IPS DF 6.9 (cell line): ENCODE measurements around the gene DNAJC8.

ENCODE experiments used
- DNase-seq: peaks from one replicate; pipeline ENCODE4 v3.0.0-alpha.2; 2013; ENCODE audit warnings: low read depth, low spot score
- H3K27ac ChIP-seq: one replicate; pipeline ENCODE4 v1.5.1; 2013; ENCODE audit warnings: low read length, control low read depth
- H3K27me3 ChIP-seq: 2 replicates; pipeline ENCODE4 v1.6.1; 2013; ENCODE audit warnings: mild to moderate bottlenecking, low read length; ENCODE audit not compliant: control insufficient read depth, insufficient read depth
- H3K36me3 ChIP-seq: 2 replicates; pipeline ENCODE4 v1.6.1; 2013; ENCODE audit warnings: low read length; ENCODE audit not compliant: control insufficient read depth, insufficient read depth
- H3K4me1 ChIP-seq: 2 replicates; pipeline ENCODE4 v1.6.1; 2013; ENCODE audit warnings: low read length; ENCODE audit not compliant: control insufficient read depth, insufficient read depth
- H3K4me3 ChIP-seq: 2 replicates; pipeline ENCODE4 v1.5.1; 2013; ENCODE audit warnings: mild to moderate bottlenecking, low read length
- H3K9me3 ChIP-seq: 2 replicates; pipeline ENCODE4 v1.6.1; 2013; ENCODE audit warnings: low read length, inconsistent platforms; ENCODE audit not compliant: control insufficient read depth, insufficient read depth
- WGBS: extraction: QIAGEN DNeasy Blood & Tissue Kit; methylation state at CpG from one replicate; pipeline ENCODE4 v1.1.7; 2013; ENCODE audit warnings: mixed read lengths, missing lambda C conversion rate; ENCODE audit not compliant: insufficient read length, insufficient coverage; 5-methylcytosine and 5-hydroxymethylcytosine counted together

DNAJC8 gene

DNA sequence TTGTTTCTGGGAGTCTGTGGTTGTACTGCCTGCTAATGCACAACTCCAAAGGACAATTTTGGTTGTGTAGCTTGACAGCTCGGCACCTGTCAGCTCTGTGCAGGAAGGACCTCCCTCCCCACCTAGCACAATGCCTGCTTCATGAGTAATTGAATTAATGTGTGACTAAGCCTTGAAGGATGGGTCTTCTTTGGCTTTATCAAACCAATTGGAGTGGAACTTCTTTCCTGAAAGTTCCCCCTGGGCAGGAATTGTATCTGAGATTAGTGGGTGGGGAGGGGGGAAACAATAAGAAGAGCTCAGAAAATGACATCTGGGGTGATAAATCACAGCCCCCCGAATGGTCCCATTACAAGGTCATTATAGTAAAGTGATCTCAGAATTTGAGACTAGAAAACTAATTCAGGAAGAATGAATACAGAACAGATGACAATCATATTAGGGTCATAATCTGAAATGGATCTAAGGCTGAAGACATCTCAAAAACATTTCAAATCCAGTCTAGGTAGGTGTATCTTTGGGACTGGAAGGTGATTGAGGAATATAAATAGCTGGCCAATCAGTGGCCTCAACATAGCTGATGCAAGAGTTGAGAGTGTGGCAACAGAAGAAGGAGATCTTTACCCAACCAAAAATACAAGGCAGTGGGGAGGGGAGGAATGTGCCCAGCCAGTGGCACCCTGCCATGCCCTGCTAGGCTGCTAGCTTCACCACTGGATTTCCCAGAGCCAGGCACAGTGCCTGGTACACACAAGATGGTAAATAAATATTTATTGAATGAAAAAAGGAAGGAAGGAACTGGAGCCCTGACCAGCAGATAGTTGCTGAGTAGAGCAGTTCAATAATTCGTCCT, 16.4 kb upstream of the DNAJC8 start:
- DNase-seq = no peak
- H3K36me3 ChIP-seq = no peaks in the 10 kb centered on the region
- no peaks in the 10 kb centered on the region for H3K27me3 ChIP-seq
- peaks cover 4% of the 10 kb centered on the region; the same call in 1 of the 2 replicates for H3K4me1 ChIP-seq
- H3K4me3 ChIP-seq = no peak overlapping the region
- no peak overlapping the region for H3K27ac ChIP-seq
- no peaks in the 10 kb centered on the region for H3K9me3 ChIP-seq
- no CpG with 5 or more reads among the region's 3 CpGs for WGBS

DNA sequence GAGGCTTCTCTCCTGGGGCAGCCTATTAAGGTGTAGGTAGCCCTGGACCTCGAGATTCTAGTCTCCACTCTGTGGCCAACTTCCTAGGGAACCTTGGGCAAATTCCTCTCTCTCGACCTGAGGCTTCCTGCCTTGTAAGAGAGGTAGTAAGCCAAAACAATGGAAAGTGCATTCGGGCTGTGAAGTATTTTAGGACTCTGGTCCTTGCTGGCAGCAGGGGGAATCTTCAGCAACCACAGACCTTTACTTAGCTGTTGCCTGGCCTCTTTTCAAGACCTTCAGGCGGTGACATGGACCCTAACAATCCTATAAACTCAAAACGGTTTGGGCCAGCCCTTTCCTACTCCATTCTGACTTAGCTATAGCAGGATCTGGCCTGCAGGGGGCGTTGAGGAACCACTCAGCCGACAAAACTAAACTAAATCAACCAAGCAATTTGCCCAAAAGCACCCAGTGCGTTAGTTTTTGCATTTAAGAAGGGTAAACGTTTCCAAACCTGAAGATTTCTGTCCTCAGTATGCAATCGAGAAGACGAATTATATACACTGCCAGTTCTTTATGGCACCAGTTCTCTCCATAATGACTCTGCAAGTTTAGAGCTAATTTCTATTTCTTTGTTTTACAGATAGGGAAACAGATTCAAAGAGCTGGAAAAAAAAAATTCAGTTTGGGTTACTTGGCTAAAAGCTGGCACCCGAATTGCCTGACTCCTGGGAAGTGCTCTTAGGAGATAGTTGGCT, 15.6 kb upstream of the DNAJC8 start:
- WGBS = no CpG with 5 or more reads among the region's 12 CpGs
- DNase-seq = no peak

DNA sequence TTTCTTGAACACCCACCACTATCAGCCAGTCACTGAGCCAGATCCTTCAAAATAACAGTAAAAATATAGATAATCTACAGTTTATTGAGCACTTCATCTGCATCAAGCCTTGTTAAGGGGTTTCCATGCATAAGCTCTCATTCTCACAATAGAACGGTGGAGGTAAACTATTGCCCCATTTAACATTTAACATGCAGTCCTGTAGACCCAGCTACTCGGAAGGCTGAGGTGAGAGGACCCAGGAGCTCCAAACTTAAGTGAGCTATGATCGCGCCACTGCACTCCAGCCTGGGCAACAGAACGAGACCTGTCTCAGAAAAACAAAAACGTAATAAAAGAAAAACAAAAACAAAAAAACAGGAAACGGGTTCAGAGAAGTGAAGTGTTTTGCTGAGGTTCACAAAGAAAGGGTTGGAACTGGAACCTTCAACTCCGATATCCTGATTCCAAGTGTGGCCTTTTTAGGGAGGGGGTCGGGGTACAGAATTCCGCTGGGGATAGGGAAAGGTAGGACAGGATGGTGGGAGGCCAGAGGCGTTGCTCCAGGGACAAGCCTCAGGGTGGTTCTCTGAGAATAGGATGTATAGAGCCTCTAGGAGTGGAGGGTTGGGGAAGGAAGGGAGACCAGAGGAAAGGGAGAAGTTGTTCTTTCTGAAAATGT, 14.9 kb upstream of the DNAJC8 start:
- WGBS = no CpG with 5 or more reads among the region's 11 CpGs
- DNase-seq = no peak
- H3K4me1 ChIP-seq = peaks cover 4% of the 10 kb centered on the region; the same call in 1 of the 2 replicates
- no peaks in the 10 kb centered on the region for H3K27me3 ChIP-seq
- no peak overlapping the region for H3K4me3 ChIP-seq
- H3K27ac ChIP-seq = no peak overlapping the region
- no peaks in the 10 kb centered on the region; the same call in 1 of the 2 replicates for H3K36me3 ChIP-seq
- H3K9me3 ChIP-seq = no peaks in the 10 kb centered on the region

More for the DNA sequence above, 15.6 kb upstream of the DNAJC8 start:
- no peaks in the 10 kb centered on the region for H3K36me3 ChIP-seq
- peaks cover 4% of the 10 kb centered on the region; the same call in 1 of the 2 replicates for H3K4me1 ChIP-seq
- H3K4me3 ChIP-seq = no peak overlapping the region
- H3K9me3 ChIP-seq = no peaks in the 10 kb centered on the region
- H3K27me3 ChIP-seq = no peaks in the 10 kb centered on the region
- H3K27ac ChIP-seq = no peak overlapping the region

DNA sequence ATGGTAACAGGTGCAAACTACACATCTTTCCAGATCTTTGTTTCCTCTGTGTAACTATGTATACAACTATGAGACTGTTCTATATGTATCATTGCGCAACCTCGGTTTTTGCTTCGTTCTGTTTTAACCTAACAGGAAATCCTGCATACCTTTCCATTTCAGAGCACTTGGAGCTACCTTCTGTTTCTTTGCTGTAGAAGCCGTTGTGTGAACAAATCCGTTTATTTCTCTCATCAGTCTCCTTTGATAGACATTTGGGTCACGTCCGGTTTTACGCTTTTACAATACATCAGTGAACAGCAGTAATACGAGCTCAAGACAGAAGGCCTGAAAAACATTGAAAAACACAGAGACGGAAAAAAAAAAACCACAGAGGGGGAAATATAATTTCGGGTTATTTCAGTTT, 13.6 kb upstream of the DNAJC8 start:
- Histone ChIP-seq H3K4me3 (peak overlapping the region; percentile 44; the same call in 1 of the 2 replicates), H3K27ac (no peak overlapping the region), H3K27me3 (no peaks in the 10 kb centered on the region), H3K36me3 (no peaks in the 10 kb centered on the region; the same call in 1 of the 2 replicates), H3K4me1 (peaks cover 4% of the 10 kb centered on the region; the same call in 1 of the 2 replicates), H3K9me3 (no peaks in the 10 kb centered on the region)
- no CpG with 5 or more reads among the region's 11 CpGs for WGBS
- DNase-seq = no peak

DNA sequence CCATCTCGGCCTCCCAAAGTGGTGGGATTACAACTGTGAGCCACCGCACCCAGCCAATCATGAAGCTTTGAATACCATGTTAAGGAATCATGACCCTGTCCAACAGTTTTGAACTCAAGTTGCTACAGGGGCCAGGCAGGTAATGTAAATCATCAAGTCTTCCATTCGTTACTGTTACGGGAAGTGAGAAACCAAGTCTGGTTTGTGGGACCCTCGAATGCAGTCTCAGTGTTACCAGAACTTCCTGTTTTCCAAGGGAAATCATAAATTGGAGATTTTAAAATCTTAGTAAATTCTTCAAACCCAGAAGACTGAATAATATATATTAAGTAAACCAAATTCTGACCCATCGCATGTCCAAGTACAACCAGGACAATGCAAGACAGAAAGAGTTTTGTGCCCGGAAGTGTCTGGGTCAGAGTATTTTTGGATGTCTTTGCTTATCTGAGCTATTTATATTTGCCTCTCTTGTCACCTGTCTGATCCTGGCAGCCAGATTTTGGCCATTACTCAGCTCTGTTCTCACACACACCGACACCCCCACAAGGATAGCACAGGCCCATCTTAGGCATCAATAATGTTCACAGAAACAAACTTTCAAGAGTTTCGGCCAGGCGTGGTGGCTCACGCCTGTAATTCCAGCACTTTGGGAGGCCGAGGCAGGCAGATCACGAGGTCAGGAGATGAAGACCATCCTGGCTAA, 11.9 kb upstream of the DNAJC8 start:
- Histone ChIP-seq H3K4me3 (no peak overlapping the region), H3K4me1 (peaks cover 4% of the 10 kb centered on the region; the same call in 1 of the 2 replicates), H3K27ac (no peak overlapping the region), H3K36me3 (no peaks in the 10 kb centered on the region; the same call in 1 of the 2 replicates), H3K27me3 (no peaks in the 10 kb centered on the region), H3K9me3 (no peaks in the 10 kb centered on the region)
- no CpG with 5 or more reads among the region's 13 CpGs for WGBS
- DNase-seq = no peak

DNA sequence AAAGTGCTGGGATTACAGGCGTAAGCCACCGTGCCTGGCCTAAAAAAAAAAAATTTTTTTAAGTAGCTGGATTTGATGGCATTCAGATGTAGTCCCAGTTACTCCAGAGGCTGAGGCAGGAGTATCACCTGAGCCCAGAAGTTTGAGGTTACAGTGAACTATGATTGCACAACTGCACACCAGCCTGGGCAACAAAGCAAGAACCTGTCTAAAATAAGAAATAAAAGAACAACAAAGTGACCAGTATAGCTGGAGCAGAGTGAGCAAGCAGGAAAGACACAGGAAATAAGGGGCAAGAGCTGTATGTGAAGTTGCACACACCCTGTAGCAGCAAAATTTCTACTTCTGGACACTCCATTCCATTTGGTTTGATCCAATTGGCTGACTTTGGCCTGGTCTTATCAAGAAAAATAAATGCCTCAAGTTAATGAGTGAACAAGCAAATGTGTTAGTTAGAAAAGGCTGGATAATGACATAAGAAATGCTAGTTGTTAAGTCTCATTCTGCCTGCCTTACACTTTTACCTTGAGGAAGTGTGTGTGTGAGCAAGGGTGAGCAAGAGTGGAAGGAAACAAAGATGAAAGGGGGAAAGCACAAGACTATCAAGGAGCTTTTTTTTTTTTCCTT, 11.0 kb upstream of the DNAJC8 start:
- peaks cover under 1% of the 10 kb centered on the region; the same call in 1 of the 2 replicates for H3K4me1 ChIP-seq
- H3K27ac ChIP-seq = no peak overlapping the region
- no peak for DNase-seq
- no CpG with 5 or more reads among the region's 2 CpGs for WGBS
- no peaks in the 10 kb centered on the region; the same call in 1 of the 2 replicates for H3K36me3 ChIP-seq
- H3K4me3 ChIP-seq = no peak overlapping the region
- H3K9me3 ChIP-seq = no peaks in the 10 kb centered on the region
- no peaks in the 10 kb centered on the region for H3K27me3 ChIP-seq

DNA sequence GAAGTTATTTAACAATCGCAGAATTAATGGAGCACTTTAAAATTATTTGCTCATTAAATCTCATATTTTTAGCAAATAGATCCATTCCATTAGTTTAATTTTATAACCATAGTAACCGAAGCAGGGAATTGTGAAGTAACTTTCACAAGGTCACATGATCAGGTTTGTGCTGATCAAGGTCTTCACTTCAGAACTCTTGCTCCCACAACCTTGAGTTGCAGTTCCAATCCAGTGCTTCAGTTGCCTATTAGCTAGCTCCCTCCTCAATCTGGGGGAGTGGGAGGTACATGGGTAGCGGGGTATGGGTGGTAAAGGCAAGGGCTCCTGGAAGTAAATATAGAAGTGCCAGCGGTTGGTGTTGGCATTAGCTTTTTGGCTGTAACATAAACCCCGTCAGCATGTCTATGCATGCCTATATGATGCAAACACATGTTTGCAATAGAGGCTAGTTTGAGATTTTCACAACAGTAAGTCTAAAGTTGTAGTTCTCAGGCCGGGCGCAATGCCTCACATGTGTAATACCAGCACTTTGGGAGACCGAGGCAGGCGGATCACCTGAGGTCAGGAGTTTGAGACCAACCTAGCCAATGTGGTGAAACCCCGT, 8.9 kb upstream of the DNAJC8 start:
- Histone ChIP-seq H3K27me3 (no peaks in the 10 kb centered on the region), H3K4me1 (no peaks in the 10 kb centered on the region; the same call in 1 of the 2 replicates), H3K36me3 (no peaks in the 10 kb centered on the region; the same call in 1 of the 2 replicates), H3K27ac (no peak overlapping the region), H3K9me3 (no peaks in the 10 kb centered on the region), H3K4me3 (no peak overlapping the region)
- no peak for DNase-seq
- WGBS = no CpG with 5 or more reads among the region's 10 CpGs

DNA sequence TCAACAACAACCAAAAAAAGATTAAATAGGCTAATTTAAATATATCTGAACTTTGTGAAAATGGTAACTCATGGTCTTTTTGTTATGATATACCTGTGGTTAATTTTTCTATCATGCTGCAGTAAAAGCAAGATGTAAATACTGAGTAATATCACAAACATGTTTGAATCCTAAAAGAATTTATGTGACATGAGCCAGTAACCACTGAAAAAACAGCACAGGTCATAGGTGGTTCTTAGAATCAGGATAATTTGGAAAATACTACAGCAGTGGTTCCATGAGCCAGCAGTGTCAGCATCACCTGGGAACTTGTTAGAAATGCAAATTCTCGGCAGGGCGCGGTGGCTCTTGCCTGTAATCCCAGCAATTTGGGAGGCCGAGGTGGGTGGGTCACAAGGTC, 7.2 kb upstream of the DNAJC8 start:
- no peaks in the 10 kb centered on the region for H3K9me3 ChIP-seq
- H3K4me3 ChIP-seq = no peak overlapping the region
- H3K4me1 ChIP-seq = no peaks in the 10 kb centered on the region; the same call in 1 of the 2 replicates
- H3K36me3 ChIP-seq = no peaks in the 10 kb centered on the region; the same call in 1 of the 2 replicates
- no peak for DNase-seq
- H3K27me3 ChIP-seq = no peaks in the 10 kb centered on the region
- no CpG with 5 or more reads among the region's 4 CpGs for WGBS
- H3K27ac ChIP-seq = no peak overlapping the region

DNA sequence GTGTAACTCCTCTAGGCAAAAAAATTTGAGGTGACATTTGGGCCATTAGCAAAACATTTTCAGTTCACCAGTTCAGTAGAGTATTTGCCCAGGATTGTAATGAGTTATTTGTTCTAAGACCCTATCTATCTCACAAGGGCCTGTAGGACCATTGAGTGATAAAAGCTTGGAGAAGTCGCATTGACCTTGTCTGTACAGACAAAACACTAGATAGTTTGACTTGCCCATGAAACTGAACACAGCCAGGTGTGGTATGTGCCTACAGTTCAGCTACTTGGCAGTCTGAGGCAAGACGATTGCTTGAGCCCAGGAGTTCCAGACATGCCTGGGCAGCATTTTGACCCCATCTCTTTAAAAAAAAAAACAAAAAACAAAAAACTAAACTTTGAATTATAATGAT, 6.2 kb upstream of the DNAJC8 start:
- Histone ChIP-seq H3K27ac (no peak overlapping the region), H3K4me1 (no peaks in the 10 kb centered on the region; the same call in 1 of the 2 replicates)
- WGBS = no CpG with 5 or more reads among the region's 2 CpGs

More for the DNA sequence above, 6.2 kb upstream of the DNAJC8 start:
- H3K4me3 ChIP-seq = no peak overlapping the region
- DNase-seq = no peak
- no peaks in the 10 kb centered on the region for H3K9me3 ChIP-seq
- H3K36me3 ChIP-seq = no peaks in the 10 kb centered on the region; the same call in 1 of the 2 replicates
- H3K27me3 ChIP-seq = no peaks in the 10 kb centered on the region
